IMR-90 (cell line): Measurements from ENCODE around the gene TMEM50B. TPM values are rescaled to one million over a fixed set of nuclear protein-coding genes. Genes with fewer than 3 reads are reported as not detected.

Source experiments
- ATAC-seq: fragments of 200-7000 bp; cut with Tn5 transposase; 2 replicates; pipeline ENCODE4 v1.9.1; 2020; ENCODE audit warnings: low read depth, mild to moderate bottlenecking, moderate library complexity
- BruUV-seq: library from RNA; stranded (reverse); fragments of 400-500 nt; replicated peaks from 2 replicates; lab custom pipeline; 2021; lab: Mats Ljungman, UMichigan
- CTCF ChIA-PET: fragments of 300-600 bp; formaldehyde crosslinking; extraction: SDS; loops from one replicate; lab custom pipeline; 2021; ENCODE audit warnings: antibody characterized with exemption; lab: Yijun Ruan, JAX
- POLR2A ChIA-PET: fragments of 300-600 bp; sonication (Branson Sonifier 250); formaldehyde crosslinking; loops from one replicate; lab custom pipeline; 2022; ENCODE audit warnings: antibody characterized with exemption; ENCODE audit not compliant: unreplicated experiment; lab: Charles Lee
- DNase-seq: peaks from one replicate; pipeline ENCODE4 v3.0.0; 2013
- H2AFZ ChIP-seq: replicated peaks from 2 replicates; pipeline ENCODE3; 2013; ENCODE audit warnings: low read length, mild to moderate bottlenecking; ENCODE audit not compliant: poor library complexity
- H2AK5ac ChIP-seq: 2 replicates; pipeline ENCODE4 v1.6.1; 2013; ENCODE audit warnings: low read depth, low read length, inconsistent platforms
- H2AK9ac ChIP-seq: replicated peaks from 2 replicates; pipeline ENCODE3; 2013; ENCODE audit warnings: mild to moderate bottlenecking, low read depth, low read length, moderate library complexity; ENCODE audit not compliant: poor library complexity
- H2BK120ac ChIP-seq: 2 replicates; pipeline ENCODE4 v1.6.1; 2013; ENCODE audit warnings: low read depth, low read length, inconsistent platforms
- H2BK15ac ChIP-seq: 3 replicates; pipeline ENCODE4 v1.6.1; 2013; ENCODE audit warnings: low read depth, low read length, inconsistent platforms
- H2BK20ac ChIP-seq: 2 replicates; pipeline ENCODE4 v1.6.1; 2013; ENCODE audit warnings: low read depth, mild to moderate bottlenecking, inconsistent platforms, low read length, moderate library complexity
- H2BK5ac ChIP-seq: 2 replicates; pipeline ENCODE4 v1.6.1; 2013; ENCODE audit warnings: mild to moderate bottlenecking, low read depth, low read length, inconsistent platforms; ENCODE audit not compliant: poor library complexity, severe bottlenecking
- H3K14ac ChIP-seq: replicated peaks from 2 replicates; pipeline ENCODE4 v1.6.1; 2013; ENCODE audit warnings: low read depth, low read length, inconsistent platforms
- H3K18ac ChIP-seq: 2 replicates; pipeline ENCODE4 v1.6.1; 2013; ENCODE audit warnings: low read depth, low read length, control low read depth
- H3K23ac ChIP-seq: 2 replicates; pipeline ENCODE4 v1.6.1; 2013; ENCODE audit warnings: low read depth, low read length, inconsistent platforms
- H3K27ac ChIP-seq: 2 replicates; pipeline ENCODE4 v1.5.1; 2013; ENCODE audit warnings: mild to moderate bottlenecking, control low read depth, low read length; ENCODE audit not compliant: insufficient read depth
- H3K27me3 ChIP-seq: 2 replicates; pipeline ENCODE4 v1.6.1; 2013; ENCODE audit warnings: low read length; ENCODE audit not compliant: control insufficient read depth, insufficient read depth
- H3K36me3 ChIP-seq: 2 replicates; pipeline ENCODE4 v1.6.1; 2013; ENCODE audit warnings: low read length, mixed read lengths; ENCODE audit not compliant: control insufficient read depth, insufficient read depth
- H3K4ac ChIP-seq: 2 replicates; pipeline ENCODE4 v1.6.1; 2013; ENCODE audit warnings: low read depth, low read length, inconsistent platforms
- H3K4me1 ChIP-seq: 2 replicates; pipeline ENCODE4 v1.6.1; 2013; ENCODE audit warnings: low read length, mixed read lengths; ENCODE audit not compliant: control insufficient read depth, insufficient read depth
- H3K4me2 ChIP-seq: 2 replicates; pipeline ENCODE4 v1.6.1; 2013; ENCODE audit warnings: low read depth, mild to moderate bottlenecking, control low read depth, low read length, moderate library complexity
- H3K4me3 ChIP-seq: 2 replicates; pipeline ENCODE4 v1.5.1; 2013; ENCODE audit warnings: low read depth, mild to moderate bottlenecking, control low read depth, low read length, moderate library complexity; ENCODE audit not compliant: insufficient read depth
- H3K56ac ChIP-seq: 2 replicates; pipeline ENCODE4 v1.6.1; 2013; ENCODE audit warnings: low read length, inconsistent platforms; ENCODE audit not compliant: insufficient read depth; ENCODE audit errors: extremely low read depth
- H3K79me1 ChIP-seq, 2 experiments: 2 replicates each; pipeline ENCODE4 v1.6.1; 2013; ENCODE audit warnings: low read length in 2 of 2, inconsistent platforms in 1 of 2, low read depth in 1 of 2
- H3K9ac ChIP-seq: 2 replicates; pipeline ENCODE4 v1.6.1; 2013; ENCODE audit warnings: low read depth, low read length, control low read depth
- H3K9me1 ChIP-seq: 2 replicates; pipeline ENCODE4 v1.6.1; 2013; ENCODE audit warnings: low read length, inconsistent platforms; ENCODE audit not compliant: insufficient read depth
- H3K9me3 ChIP-seq: 2 replicates; pipeline ENCODE4 v1.6.1; 2013; ENCODE audit warnings: low read length; ENCODE audit not compliant: control insufficient read depth, insufficient read depth
- H4K20me1 ChIP-seq: 2 replicates; pipeline ENCODE4 v1.6.1; 2013; ENCODE audit warnings: low read length, inconsistent platforms; ENCODE audit not compliant: insufficient read depth
- H4K5ac ChIP-seq: 2 replicates; pipeline ENCODE4 v1.6.1; 2013; ENCODE audit warnings: mild to moderate bottlenecking, low read depth, low read length, control low read depth
- H4K8ac ChIP-seq, 2 experiments: 2 replicates each; pipeline ENCODE4 v1.6.1; 2013; ENCODE audit warnings: low read depth in 2 of 2, low read length in 2 of 2, control low read depth in 1 of 2, inconsistent platforms in 1 of 2
- H4K91ac ChIP-seq: 2 replicates; pipeline ENCODE4 v1.6.1; 2013; ENCODE audit warnings: low read depth, low read length, inconsistent platforms; ENCODE audit not compliant: insufficient read depth
- BHLHE40 ChIP-seq: fragments of 150-350 bp; IDR thresholded peaks from 2 replicates; pipeline ENCODE4 v1.6.1; 2016; ENCODE audit warnings: mild to moderate bottlenecking, low read depth, low read length
- CEBPB ChIP-seq: IDR thresholded peaks from 2 replicates; pipeline ENCODE4 v1.6.1; 2012; ENCODE audit warnings: low read depth, low read length, improper control_type of control experiment
- CHD1 ChIP-seq: IDR thresholded peaks from 2 replicates; pipeline ENCODE4 v1.6.1; 2012; ENCODE audit warnings: low read depth, low read length, improper control_type of control experiment
- FOS ChIP-seq: fragments of 150-350 bp; IDR thresholded peaks from 2 replicates; pipeline ENCODE4 v1.6.1; 2016; ENCODE audit warnings: low read depth, low read length
- MAFK ChIP-seq: IDR thresholded peaks from 2 replicates; pipeline ENCODE4 v1.6.1; 2012; ENCODE audit warnings: low read depth, low read length, improper control_type of control experiment
- MAZ ChIP-seq: IDR thresholded peaks from 2 replicates; pipeline ENCODE4 v1.6.1; 2012; ENCODE audit warnings: low read depth, mild to moderate bottlenecking, low read length, improper control_type of control experiment, moderate library complexity, borderline replicate concordance
- MXI1 ChIP-seq: IDR thresholded peaks from 2 replicates; pipeline ENCODE4 v1.6.1; 2012; ENCODE audit warnings: low read depth, mild to moderate bottlenecking, low read length, moderate library complexity, borderline replicate concordance
- NFE2L2 ChIP-seq: fragments of 150-350 bp; IDR thresholded peaks from 2 replicates; pipeline ENCODE4 v1.6.1; 2016; ENCODE audit warnings: low read depth, mild to moderate bottlenecking, low read length
- POLR2A ChIP-seq: IDR thresholded peaks from 2 replicates; pipeline ENCODE4 v1.6.1; 2012; ENCODE audit warnings: mild to moderate bottlenecking, low read depth, low read length
- RAD21 ChIP-seq: IDR thresholded peaks from 2 replicates; pipeline ENCODE4 v1.6.1; 2012; ENCODE audit warnings: low read length, improper control_type of control experiment
- RCOR1 ChIP-seq: IDR thresholded peaks from 2 replicates; pipeline ENCODE4 v1.6.1; 2012; ENCODE audit warnings: mild to moderate bottlenecking, low read length, improper control_type of control experiment; ENCODE audit not compliant: insufficient replicate concordance
- RFX5 ChIP-seq: IDR thresholded peaks from 2 replicates; pipeline ENCODE4 v1.8.0; 2012; ENCODE audit warnings: low read depth, mild to moderate bottlenecking, low read length, moderate library complexity
- SMC3 ChIP-seq: fragments of 150-350 bp; IDR thresholded peaks from 2 replicates; pipeline ENCODE4 v1.6.1; 2016; ENCODE audit warnings: low read depth, mild to moderate bottlenecking, antibody characterized with exemption, low read length, moderate library complexity
- WGBS, 2 experiments: methylation state at CpG; one replicate each; pipeline versions ENCODE4 v1.1.5 to v1.1.7; 2013; ENCODE audit warnings: missing lambda C conversion rate in 2 of 2; ENCODE audit not compliant: insufficient read length in 1 of 2; ENCODE audit errors: extremely low coverage in 2 of 2; 5-methylcytosine and 5-hydroxymethylcytosine counted together
- dilution Hi-C: fragments of 300-500 bp; cut with HindIII; formaldehyde crosslinking; loops from one replicate; pipeline ENCODE4 v1.14.3; 2018; ENCODE audit warnings: low sequenced_read_pairs; ENCODE audit not compliant: unreplicated experiment
- in situ Hi-C: fragments of 300-500 bp; cut with MboI; formaldehyde crosslinking; loops from 3 replicates; pipeline ENCODE4 v1.14.3; 2019; ENCODE audit warnings: low sequenced_read_pairs, inconsistent platforms, mixed read lengths
- intact Hi-C: fragments of 100-400 bp; cut with micrococcal nuclease; formaldehyde crosslinking; loops from 2 replicates; pipeline ENCODE4 v1.10.0; 2022
- polyA plus RNA-seq, 3 experiments: library from polyadenylated mRNA; depleted of rRNA; stranded (reverse); fragments of >200 nt; gene quantifications; 2 replicates each; pipeline ENCODE4 v1.2.3, GENCODE V29; 2012; ENCODE audit warnings: low replicate concordance in 1 of 3
- total RNA-seq: library from RNA; depleted of rRNA; stranded (reverse); fragments of >200 nt; gene quantifications from 2 replicates; pipeline ENCODE4 v1.2.3, GENCODE V29; 2012
- TF ChIP-seq, protein P1 (sequence below): conservative IDR thresholded peaks from 2 replicates; pipeline ENCODE4 v1.5.1; 2012; ENCODE audit warnings: mild to moderate bottlenecking, low read depth, low read length, improper control_type of control experiment
- TF ChIP-seq, protein P2 (sequence below): fragments of 150-350 bp; IDR thresholded peaks from 2 replicates; pipeline ENCODE4 v1.6.1; 2017; ENCODE audit warnings: mild to moderate bottlenecking, antibody characterized with exemption, low read length, low read depth
- TF ChIP-seq, protein P3 (sequence below): fragments of 150-350 bp; IDR thresholded peaks from 2 replicates; pipeline ENCODE4 v1.6.1; 2016; ENCODE audit warnings: low read depth, mild to moderate bottlenecking, low read length, moderate library complexity, borderline replicate concordance

Gene TMEM50B
- total and polyA plus RNA-seq, 2 of the 4 experiments (the other 2 are of a cell fraction): 10.9 to 25.9 TPM

DNA sequence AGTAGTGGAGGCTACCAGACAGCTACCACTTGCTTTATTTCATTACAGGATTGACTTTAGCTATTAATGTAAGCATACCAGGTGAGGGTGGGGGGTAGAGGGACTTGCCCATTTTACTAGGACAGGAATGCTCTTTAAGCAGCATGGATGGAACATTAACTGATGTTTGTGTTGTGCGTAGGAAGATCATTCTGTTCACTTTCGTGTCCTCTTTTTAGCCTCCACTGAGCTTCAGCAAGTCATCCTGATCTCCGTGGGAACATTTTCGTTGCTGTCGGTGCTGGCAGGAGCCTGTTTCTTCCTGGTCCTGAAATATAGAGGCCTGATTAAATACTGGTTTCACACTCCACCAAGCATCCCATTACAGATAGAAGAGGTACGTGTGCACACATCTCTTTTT, 47.3 kb downstream of the TMEM50B start:
- no peak overlapping the region for H3K14ac ChIP-seq
- no peak overlapping the region for H4K8ac ChIP-seq
- no peak overlapping the region for H3K4me3 ChIP-seq
- DNase-seq (no peak), ATAC-seq (no peak)
- H3K4me2 ChIP-seq: no peak overlapping the region
- H3K9me1 ChIP-seq: no peaks in the 10 kb centered on the region
- peaks cover 26 to 50% of the 10 kb centered on the region in 2 experiments for H3K79me1 ChIP-seq
- H3K56ac ChIP-seq: no peak overlapping the region
- POLR2A ChIA-PET: no interaction called here
- WGBS, 2 experiments: 80% methylated on average over 1 of the region's 6 CpGs; no CpG with 5 or more reads in 1 of the 2 experiments
- peaks cover 57% of the 10 kb centered on the region for H3K36me3 ChIP-seq
- no peak overlapping the region for H2AK5ac ChIP-seq
- no peak overlapping the region for H3K27ac ChIP-seq
- no peak overlapping the region for H2AK9ac ChIP-seq
- H4K91ac ChIP-seq: no peak overlapping the region
- H3K9ac ChIP-seq: no peak overlapping the region
- intact Hi-C loops: no loop called here
- no peaks in the 10 kb centered on the region for H3K9me3 ChIP-seq
- dilution Hi-C loops: no loop called here
- no peak overlapping the region for H3K18ac ChIP-seq
- CTCF ChIA-PET: no interaction called here
- TF ChIP-seq CEBPB (no peak), RCOR1 (no peak), RFX5 (no peak), MAZ (no peak), MAFK (no peak), CHD1 (no peak), NFE2L2 (no peak), POLR2A (no peak), BHLHE40 (no peak), FOS (no peak), SMC3 (no peak), RAD21 (no peak), MXI1 (no peak)
- TF ChIP-seq, protein P1, sequence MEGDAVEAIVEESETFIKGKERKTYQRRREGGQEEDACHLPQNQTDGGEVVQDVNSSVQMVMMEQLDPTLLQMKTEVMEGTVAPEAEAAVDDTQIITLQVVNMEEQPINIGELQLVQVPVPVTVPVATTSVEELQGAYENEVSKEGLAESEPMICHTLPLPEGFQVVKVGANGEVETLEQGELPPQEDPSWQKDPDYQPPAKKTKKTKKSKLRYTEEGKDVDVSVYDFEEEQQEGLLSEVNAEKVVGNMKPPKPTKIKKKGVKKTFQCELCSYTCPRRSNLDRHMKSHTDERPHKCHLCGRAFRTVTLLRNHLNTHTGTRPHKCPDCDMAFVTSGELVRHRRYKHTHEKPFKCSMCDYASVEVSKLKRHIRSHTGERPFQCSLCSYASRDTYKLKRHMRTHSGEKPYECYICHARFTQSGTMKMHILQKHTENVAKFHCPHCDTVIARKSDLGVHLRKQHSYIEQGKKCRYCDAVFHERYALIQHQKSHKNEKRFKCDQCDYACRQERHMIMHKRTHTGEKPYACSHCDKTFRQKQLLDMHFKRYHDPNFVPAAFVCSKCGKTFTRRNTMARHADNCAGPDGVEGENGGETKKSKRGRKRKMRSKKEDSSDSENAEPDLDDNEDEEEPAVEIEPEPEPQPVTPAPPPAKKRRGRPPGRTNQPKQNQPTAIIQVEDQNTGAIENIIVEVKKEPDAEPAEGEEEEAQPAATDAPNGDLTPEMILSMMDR: no peak
- TF ChIP-seq, protein P2, sequence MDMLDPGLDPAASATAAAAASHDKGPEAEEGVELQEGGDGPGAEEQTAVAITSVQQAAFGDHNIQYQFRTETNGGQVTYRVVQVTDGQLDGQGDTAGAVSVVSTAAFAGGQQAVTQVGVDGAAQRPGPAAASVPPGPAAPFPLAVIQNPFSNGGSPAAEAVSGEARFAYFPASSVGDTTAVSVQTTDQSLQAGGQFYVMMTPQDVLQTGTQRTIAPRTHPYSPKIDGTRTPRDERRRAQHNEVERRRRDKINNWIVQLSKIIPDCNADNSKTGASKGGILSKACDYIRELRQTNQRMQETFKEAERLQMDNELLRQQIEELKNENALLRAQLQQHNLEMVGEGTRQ: no peak
- TF ChIP-seq, protein P3, sequence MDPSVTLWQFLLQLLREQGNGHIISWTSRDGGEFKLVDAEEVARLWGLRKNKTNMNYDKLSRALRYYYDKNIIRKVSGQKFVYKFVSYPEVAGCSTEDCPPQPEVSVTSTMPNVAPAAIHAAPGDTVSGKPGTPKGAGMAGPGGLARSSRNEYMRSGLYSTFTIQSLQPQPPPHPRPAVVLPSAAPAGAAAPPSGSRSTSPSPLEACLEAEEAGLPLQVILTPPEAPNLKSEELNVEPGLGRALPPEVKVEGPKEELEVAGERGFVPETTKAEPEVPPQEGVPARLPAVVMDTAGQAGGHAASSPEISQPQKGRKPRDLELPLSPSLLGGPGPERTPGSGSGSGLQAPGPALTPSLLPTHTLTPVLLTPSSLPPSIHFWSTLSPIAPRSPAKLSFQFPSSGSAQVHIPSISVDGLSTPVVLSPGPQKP: no peak
- H3K23ac ChIP-seq: no peak overlapping the region
- H2BK20ac ChIP-seq: no peak overlapping the region
- BruUV-seq: no TSS peak
- H3K4me1 ChIP-seq: peaks cover 10% of the 10 kb centered on the region
- H2BK15ac ChIP-seq: no peak overlapping the region
- H3K27me3 ChIP-seq: no peaks in the 10 kb centered on the region
- H4K20me1 ChIP-seq: peaks cover 10% of the 10 kb centered on the region
- no peak overlapping the region for H4K5ac ChIP-seq
- in situ Hi-C loops: loop anchor here (25.0 kb wide), 1 partner anchor 595 kb away; no protein-coding TSS in a partner anchor
- no peak overlapping the region for H2AFZ ChIP-seq
- no peak overlapping the region for H2BK120ac ChIP-seq
- no peak overlapping the region for H3K4ac ChIP-seq
- no peak overlapping the region for H2BK5ac ChIP-seq
